Osteocyte (in vitro differentiated cells): Measurements from ENCODE around the gene FAM171A1. TPM values are rescaled to one million over a fixed set of nuclear protein-coding genes. Genes with fewer than 3 reads are reported as not detected.
"Not testable (repeated sequence)": the region's sequence is repeated elsewhere in the genome, so short reads cannot be mapped to it uniquely, and the experiment has no call there.

Experiments
- DNase-seq: peaks from one replicate; pipeline ENCODE4 v3.0.0; 2021; ENCODE audit warnings: mixed read lengths; ENCODE audit not compliant: unreplicated experiment; ENCODE audit errors: extremely low spot score
- H3K27ac Mint-ChIP-seq: one replicate; pipeline ENCODE4 v1.8.0; 2021; ENCODE audit warnings: mild to moderate bottlenecking, mixed read lengths; ENCODE audit not compliant: unreplicated experiment
- H3K27me3 Mint-ChIP-seq: one replicate; pipeline ENCODE4 v1.8.0; 2021; ENCODE audit warnings: mixed read lengths; ENCODE audit not compliant: unreplicated experiment
- H3K36me3 Mint-ChIP-seq: one replicate; pipeline ENCODE4 v1.8.0; 2021; ENCODE audit warnings: mixed read lengths; ENCODE audit not compliant: unreplicated experiment
- H3K4me1 Mint-ChIP-seq: one replicate; pipeline ENCODE4 v1.8.0; 2021; ENCODE audit warnings: mixed read lengths; ENCODE audit not compliant: unreplicated experiment
- H3K4me3 Mint-ChIP-seq: one replicate; pipeline ENCODE4 v1.8.0; 2021; ENCODE audit warnings: mild to moderate bottlenecking, moderate library complexity, mixed read lengths; ENCODE audit not compliant: unreplicated experiment
- H3K9me3 Mint-ChIP-seq: one replicate; pipeline ENCODE4 v1.8.0; 2021; ENCODE audit warnings: mixed read lengths; ENCODE audit not compliant: unreplicated experiment
- total RNA-seq: library from RNA; stranded (reverse); gene quantifications from 2 replicates; pipeline ENCODE4 v1.2.1, GENCODE V29; 2021
- TF ChIP-seq, protein P1 (sequence below): fragments of 200-600 bp; sonication (generic); IDR thresholded peaks from 2 replicates; pipeline ENCODE4 v1.5.0; 2021; ENCODE audit warnings: antibody characterized with exemption, mild to moderate bottlenecking, moderate library complexity

Gene FAM171A1
- total RNA-seq, 1 donor from 2014 or later = 30.4 TPM

DNA sequence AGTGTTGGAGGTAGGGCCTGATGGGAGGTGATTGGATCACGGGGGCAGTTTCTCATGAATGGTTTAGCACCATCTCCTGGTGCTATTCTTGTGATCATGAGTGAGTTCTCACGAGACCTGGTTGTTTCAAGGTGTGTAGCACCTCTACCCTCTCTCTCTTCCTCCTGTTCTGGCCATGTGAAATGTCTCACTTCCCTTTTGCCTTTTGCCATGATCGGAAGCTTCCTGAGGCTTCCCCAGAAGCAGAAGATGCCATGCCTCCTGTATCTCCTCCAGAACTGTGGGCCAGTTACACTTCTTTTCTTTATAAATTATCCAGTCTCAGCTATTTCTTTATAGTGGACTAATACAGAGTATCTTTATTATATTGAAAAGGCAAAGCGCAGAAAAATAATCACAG lies 90.1 kb downstream of the FAM171A1 start:
- no peaks in the 10 kb centered on the region for H3K27me3 Mint-ChIP-seq
- TF ChIP-seq, protein P1, sequence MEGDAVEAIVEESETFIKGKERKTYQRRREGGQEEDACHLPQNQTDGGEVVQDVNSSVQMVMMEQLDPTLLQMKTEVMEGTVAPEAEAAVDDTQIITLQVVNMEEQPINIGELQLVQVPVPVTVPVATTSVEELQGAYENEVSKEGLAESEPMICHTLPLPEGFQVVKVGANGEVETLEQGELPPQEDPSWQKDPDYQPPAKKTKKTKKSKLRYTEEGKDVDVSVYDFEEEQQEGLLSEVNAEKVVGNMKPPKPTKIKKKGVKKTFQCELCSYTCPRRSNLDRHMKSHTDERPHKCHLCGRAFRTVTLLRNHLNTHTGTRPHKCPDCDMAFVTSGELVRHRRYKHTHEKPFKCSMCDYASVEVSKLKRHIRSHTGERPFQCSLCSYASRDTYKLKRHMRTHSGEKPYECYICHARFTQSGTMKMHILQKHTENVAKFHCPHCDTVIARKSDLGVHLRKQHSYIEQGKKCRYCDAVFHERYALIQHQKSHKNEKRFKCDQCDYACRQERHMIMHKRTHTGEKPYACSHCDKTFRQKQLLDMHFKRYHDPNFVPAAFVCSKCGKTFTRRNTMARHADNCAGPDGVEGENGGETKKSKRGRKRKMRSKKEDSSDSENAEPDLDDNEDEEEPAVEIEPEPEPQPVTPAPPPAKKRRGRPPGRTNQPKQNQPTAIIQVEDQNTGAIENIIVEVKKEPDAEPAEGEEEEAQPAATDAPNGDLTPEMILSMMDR = no peak
- no peak overlapping the region for H3K27ac Mint-ChIP-seq
- peaks cover 27% of the 10 kb centered on the region for H3K36me3 Mint-ChIP-seq
- H3K4me1 Mint-ChIP-seq = no peaks in the 10 kb centered on the region
- H3K4me3 Mint-ChIP-seq = no peak overlapping the region
- H3K9me3 Mint-ChIP-seq = no peaks in the 10 kb centered on the region
- no peak for DNase-seq

DNA sequence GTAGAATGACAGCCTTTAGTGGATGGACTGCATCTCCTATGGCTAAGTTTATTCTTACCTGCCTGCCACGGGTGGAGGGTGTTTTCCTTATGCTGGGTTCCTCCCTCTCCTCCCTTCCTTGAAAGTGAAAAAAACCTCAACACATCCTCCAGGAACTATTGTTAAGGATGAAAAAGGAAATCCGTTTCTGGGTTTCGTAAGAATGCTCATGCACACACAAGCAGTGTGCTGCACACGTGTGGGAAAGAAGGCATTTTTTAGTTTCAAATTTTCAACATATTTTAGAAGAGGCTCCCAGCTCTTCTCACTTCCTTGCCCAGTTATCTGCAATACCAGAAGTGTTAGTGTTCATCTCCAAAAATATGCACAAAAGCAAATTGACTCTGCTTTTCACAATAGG lies 90.6 kb downstream of the FAM171A1 start:
- H3K9me3 Mint-ChIP-seq = no peaks in the 10 kb centered on the region
- H3K27me3 Mint-ChIP-seq = no peaks in the 10 kb centered on the region
- no peak overlapping the region for H3K27ac Mint-ChIP-seq
- H3K36me3 Mint-ChIP-seq = peaks cover 27% of the 10 kb centered on the region
- no peak for DNase-seq
- TF ChIP-seq, protein P1 = no peak
- no peak overlapping the region for H3K4me3 Mint-ChIP-seq
- no peaks in the 10 kb centered on the region for H3K4me1 Mint-ChIP-seq

DNA sequence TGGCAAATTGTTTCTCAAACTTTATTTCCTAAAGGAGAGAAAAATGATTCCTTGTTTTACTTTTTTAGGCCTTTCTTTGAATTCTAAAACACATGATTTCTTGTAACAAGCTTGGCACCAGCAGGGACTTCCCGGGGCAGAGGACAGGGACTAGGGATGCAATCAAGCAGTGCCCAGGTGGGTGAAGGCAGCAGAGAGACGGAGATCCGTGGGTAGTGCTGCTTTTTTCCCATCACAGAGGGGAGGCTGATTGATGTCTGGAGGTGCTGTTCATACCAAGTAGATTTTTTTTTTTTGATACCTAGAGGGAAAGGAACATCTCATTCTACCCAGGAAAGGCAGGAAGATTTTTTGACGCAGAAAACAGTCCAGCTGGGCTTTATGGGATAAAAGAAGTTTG lies 91.9 kb downstream of the FAM171A1 start:
- TF ChIP-seq, protein P1 = no peak
- DNase-seq = no peak
- Mint-ChIP-seq H3K36me3 (peaks cover 31% of the 10 kb centered on the region), H3K4me1 (no peaks in the 10 kb centered on the region), H3K9me3 (no peaks in the 10 kb centered on the region), H3K4me3 (no peak overlapping the region), H3K27me3 (no peaks in the 10 kb centered on the region), H3K27ac (no peak overlapping the region)

DNA sequence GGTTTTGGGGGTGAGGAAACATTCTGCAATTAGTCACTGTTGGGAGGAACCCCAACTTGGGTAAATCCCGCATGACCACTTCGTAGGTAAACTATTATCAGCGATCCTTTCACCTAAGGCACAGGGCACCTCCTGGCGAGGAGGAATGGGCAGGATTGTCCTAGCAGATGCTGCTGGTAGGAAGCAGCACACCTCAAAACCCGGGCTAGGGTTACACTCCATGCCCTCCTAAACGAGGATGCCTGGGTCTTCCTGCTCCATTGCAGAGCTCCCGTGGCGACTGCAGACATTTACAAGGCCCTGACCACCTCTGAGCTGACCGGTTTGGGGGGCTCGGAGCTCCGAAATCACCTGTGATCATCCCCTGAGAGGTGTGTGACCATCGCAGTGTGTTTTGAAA lies 92.3 kb downstream of the FAM171A1 start:
- H3K36me3 Mint-ChIP-seq = peaks cover 32% of the 10 kb centered on the region
- no peak for DNase-seq
- no peaks in the 10 kb centered on the region for H3K27me3 Mint-ChIP-seq
- no peak overlapping the region for H3K27ac Mint-ChIP-seq
- no peaks in the 10 kb centered on the region for H3K9me3 Mint-ChIP-seq
- TF ChIP-seq, protein P1 = no peak
- H3K4me3 Mint-ChIP-seq = no peak overlapping the region
- H3K4me1 Mint-ChIP-seq = no peaks in the 10 kb centered on the region

DNA sequence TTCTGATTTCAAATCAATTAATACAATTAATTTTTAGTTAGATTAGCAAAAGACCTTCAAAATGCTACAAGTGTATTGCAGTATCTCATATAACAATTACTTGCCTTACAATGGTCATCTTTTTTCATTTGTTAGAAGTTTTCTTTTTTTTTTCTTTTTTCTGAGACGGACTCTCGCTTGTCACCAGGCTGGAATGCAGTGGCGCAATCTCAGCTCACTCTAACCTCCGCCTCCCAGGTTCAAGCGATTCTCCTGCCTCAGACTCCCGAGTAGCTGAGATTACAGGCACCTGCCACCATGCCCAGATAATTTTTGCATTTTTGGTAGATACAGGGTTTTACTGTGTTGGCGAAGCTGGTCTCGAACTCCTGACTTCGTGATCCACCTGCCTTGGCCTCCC lies 95.0 kb downstream of the FAM171A1 start:
- H3K27me3 Mint-ChIP-seq, H3K9me3 Mint-ChIP-seq, H3K4me1 Mint-ChIP-seq, DNase-seq, H3K4me3 Mint-ChIP-seq, H3K27ac Mint-ChIP-seq: not testable (repeated sequence)
- H3K36me3 Mint-ChIP-seq = peaks cover 29% of the 10 kb centered on the region

DNA sequence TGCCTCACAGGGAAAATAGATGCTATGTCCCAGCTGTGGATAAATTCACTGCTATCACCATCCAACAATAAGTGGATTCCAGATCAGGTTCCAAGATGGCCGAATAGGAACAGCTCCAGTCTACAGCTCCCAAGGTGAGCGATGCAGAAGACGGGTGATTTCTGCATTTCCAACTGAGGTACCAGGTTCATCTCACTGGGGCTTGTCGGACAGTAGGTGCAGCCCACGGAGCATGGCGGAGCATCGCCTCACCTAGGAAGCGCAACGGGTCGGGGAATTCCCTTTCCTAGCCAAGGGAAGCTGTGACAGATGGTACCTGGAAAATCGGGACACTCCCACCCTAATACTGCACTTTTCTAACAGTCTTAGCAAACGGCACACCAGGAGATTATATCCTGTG lies 101.3 kb downstream of the FAM171A1 start:
- H3K27me3 Mint-ChIP-seq, H3K4me1 Mint-ChIP-seq, H3K9me3 Mint-ChIP-seq, H3K4me3 Mint-ChIP-seq, DNase-seq, H3K27ac Mint-ChIP-seq: not testable (repeated sequence)
- peaks cover 36% of the 10 kb centered on the region for H3K36me3 Mint-ChIP-seq
